GM18861 (cell line): Measurements from ENCODE around the gene KRTAP5-7.
"Not testable (repeated sequence)": the region's sequence is repeated elsewhere in the genome, so short reads cannot be mapped to it uniquely, and the experiment has no call there.

ENCODE experiments used
- ATAC-seq: cut with Tn5 transposase; IDR thresholded peaks from one replicate; pipeline ENCODE4 v1.9.1; 2021; ENCODE audit not compliant: unreplicated experiment

Gene KRTAP5-7, protein sequence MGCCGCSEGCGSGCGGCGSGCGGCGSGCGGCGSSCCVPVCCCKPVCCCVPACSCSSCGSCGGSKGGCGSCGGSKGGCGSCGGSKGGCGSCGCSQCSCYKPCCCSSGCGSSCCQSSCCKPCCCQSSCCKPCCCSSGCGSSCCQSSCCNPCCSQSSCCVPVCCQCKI

GRCh38 chr11:71526796-71527575 is at the start of gene KRTAP5-7:
Gene KRTAP5-7 (plus strand): TSS chr11:71527267. CDS start chr11:71527301, 34 bp downstream.
- not testable (repeated sequence) for ATAC-seq

- ATAC-seq, result no peak
These were observed 49.2 kb upstream of the KRTAP5-7 start for GRCh38 chr11:71477641-71478527.

DNA sequence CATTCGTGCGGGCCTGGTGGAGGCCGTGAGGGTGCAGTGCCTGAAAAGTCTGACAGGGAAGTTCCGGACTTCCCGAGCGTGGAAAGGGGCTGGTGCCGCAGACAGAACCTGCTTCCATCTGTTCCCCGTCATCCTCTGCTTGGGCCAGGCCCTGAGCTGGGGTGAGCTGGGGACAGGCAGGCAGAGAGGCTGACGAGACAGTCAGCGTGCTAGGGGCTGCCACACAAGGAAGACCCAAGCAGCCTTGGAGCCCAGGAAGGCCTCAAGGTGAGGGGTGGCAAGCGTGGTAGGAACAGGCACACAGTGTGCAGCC is 48.6 kb upstream of the KRTAP5-7 start:
- no peak for ATAC-seq

DNA sequence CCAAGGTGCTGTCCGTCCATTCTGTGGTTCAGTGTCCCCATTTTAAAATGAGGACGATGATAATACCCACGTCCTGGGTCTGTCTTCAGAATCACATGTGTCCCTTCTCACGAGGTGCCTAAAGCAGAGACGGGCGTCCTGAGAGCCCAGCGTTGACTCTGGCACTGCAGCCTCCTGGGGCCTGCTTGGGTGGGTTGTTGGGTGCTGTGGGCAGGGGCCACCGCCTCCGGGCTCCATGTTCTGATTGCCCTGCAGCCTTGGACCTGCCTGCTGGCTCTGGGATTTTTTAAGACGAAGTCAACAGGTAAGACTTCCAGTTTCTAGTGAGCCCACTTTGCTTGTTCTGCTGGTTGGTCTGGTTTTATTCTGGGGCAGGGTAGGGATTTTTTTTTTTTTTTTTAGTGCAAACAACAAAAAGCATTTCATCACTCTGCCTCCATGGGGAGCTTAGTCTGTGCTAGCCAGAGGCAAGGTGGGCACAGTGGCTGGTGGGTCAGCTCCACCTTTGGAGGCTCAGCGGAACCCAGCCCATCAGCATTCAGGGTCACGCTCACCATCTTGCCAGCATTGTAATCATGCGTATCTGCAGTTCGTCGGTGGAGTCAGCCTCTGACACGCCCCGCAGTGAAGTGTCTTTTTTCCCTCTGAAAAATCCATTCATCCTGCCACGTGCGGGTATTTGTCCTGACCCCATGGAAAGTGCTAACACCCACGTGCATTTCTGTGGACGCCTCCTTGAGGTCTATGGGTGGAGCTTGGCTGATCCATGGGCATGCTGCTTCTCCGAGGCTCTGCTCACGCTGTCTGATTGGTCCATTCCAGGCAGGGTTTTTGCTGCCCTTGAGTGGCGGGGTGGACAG is 45.7 kb upstream of the KRTAP5-7 start:
- ATAC-seq, result no peak

DNA sequence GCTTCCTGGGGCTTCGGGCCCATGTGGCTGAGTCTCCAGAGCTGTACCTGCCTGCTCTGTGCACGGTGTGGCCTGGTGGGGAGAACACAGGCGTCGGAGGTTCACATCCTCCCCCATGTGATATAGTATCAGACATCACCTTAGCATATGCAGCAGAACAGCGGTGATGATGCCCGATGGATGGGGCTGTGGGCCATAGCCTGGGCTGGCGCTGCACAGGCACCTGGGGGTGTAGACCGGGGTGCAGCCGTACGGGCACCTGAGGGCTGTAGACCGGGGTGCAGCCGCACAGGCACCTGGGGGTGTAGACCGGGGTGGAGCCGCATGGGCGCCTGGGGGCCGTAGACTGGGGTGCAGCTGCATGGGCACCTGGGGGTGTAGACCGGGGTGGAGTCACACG is 44.9 kb upstream of the KRTAP5-7 start:
- ATAC-seq, result no peak

- no peak for ATAC-seq
These were observed 44.2 kb upstream of the KRTAP5-7 start for GRCh38 chr11:71482746-71483364.

GRCh38 chr11:71483692-71484091 is 43.4 kb upstream of the KRTAP5-7 start:
- no peak for ATAC-seq

DNA sequence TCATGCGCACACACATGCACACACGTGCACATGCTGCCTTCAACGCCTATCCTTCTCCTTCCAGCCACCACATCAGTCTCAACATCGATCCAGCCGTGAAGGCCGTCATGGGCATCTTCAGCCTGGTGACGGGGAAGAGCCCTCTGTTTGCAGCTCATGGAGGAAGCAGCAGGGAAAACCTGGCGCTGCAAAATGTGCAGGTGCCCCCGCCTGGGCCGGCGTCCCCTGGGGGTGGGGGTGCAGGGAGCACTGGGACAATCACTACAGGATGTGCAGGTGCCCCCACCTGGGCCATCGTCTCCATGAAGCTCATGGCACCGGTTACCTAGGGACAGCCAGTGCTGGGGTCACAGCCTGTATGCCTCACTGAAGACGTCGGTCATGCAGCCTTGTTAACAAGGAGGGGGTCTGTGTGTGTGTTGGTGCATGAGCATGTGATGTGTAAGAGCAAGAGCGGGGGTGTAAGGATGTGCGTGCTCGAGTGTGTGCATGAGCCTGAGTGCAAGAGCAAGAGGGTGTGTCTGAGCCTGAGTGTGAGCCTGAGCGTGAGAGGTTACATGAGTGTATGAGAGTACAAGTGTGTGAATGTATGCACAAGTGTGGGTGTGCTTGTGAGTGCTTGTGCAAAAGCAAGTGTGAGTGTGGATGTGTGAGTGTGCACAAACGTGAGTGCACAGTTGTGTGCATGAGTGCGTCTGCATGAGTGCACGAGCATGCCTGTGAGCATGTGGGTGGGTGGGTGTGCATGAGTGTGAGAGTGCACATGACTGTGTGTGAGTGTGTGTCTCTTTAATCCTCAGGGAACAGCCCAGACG is 42.6 kb upstream of the KRTAP5-7 start:
- no peak for ATAC-seq

DNA sequence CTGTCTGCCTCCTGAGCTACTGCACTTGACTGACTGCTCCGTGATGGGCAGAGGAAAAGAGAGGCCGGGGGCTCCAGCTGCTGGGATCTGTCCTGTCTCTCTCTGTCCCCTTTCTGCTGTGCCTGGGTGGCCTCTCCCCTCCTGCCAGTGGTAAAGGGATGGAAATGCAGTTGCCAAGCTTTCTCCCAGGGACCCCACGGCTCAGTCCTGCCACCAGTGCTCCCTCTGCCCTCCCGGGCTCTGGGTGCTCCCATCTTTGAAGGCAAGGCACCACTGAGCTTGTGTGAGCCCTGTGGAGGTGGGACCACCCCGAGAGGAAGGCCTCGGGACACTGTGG is 42.0 kb upstream of the KRTAP5-7 start:
- no peak for ATAC-seq

GRCh38 chr11:71485466-71485865 is 41.6 kb upstream of the KRTAP5-7 start:
- no peak for ATAC-seq

- ATAC-seq, result no peak
These were observed 40.7 kb upstream of the KRTAP5-7 start for GRCh38 chr11:71486320-71486719.

- ATAC-seq, result no peak
These were observed 38.3 kb upstream of the KRTAP5-7 start for GRCh38 chr11:71488681-71489270.

- no peak for ATAC-seq
These were observed 37.6 kb upstream of the KRTAP5-7 start for GRCh38 chr11:71489311-71490043.

- no peak for ATAC-seq
These were observed 36.9 kb upstream of the KRTAP5-7 start for GRCh38 chr11:71490044-71490730.

GRCh38 chr11:71490731-71491390 is 36.2 kb upstream of the KRTAP5-7 start:
- ATAC-seq, result no peak

DNA sequence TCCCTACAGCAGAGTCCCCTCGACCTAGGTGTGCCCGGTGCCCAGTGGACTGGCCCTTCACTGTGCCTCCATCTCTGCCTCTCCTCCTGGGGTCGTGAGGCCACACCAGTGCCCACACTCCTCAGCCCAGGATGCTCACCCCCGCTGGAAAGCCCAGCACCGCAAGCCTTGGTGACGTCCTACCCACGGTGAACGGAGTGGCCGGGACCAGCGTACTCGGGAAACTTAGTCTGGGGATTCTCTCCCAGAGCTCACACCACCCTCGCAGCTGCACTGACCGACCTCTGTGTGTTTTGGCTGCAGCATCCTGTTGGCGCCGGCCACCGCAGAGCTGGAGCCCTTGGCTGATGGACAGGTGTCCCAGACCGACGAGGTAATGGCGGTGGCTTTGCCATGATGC is 35.5 kb upstream of the KRTAP5-7 start:
- ATAC-seq, result no peak

- no peak for ATAC-seq
These were observed 35.1 kb upstream of the KRTAP5-7 start for GRCh38 chr11:71491940-71492339.
